HEK293T (cell line): Measurements from ENCODE around the gene ESR1.

Experiments
- ARNT ChIP-seq: fragments of 450-650 bp; IDR thresholded peaks from 2 replicates; pipeline ENCODE4 v1.6.1; 2017; ENCODE audit warnings: mild to moderate bottlenecking
- ELF4 ChIP-seq: fragments of 450-650 bp; IDR thresholded peaks from 2 replicates; pipeline ENCODE4 v1.6.1; 2017; ENCODE audit warnings: antibody characterized with exemption
- FOXA1 ChIP-seq: fragments of 450-650 bp; IDR thresholded peaks from 2 replicates; pipeline ENCODE4 v1.6.1; 2016; ENCODE audit warnings: mild to moderate bottlenecking
- NFRKB ChIP-seq: fragments of 450-650 bp; IDR thresholded peaks from 2 replicates; pipeline ENCODE4 v1.6.1; 2016; ENCODE audit warnings: mild to moderate bottlenecking, moderate library complexity
- SP1 ChIP-seq: fragments of 450-650 bp; IDR thresholded peaks from 2 replicates; pipeline ENCODE4 v1.6.1; 2017
- SUZ12 ChIP-seq: fragments of 450-650 bp; IDR thresholded peaks from 2 replicates; pipeline ENCODE4 v1.6.1; 2016; ENCODE audit warnings: mild to moderate bottlenecking
- ZNF384 ChIP-seq: fragments of 450-650 bp; IDR thresholded peaks from 2 replicates; pipeline ENCODE4 v1.6.1; 2016

GRCh38 chr6:152119831-152120230 is 312.3 kb downstream of the ESR1 start:
- TF ChIP-seq NFRKB (no peak), ZNF384 (no peak), ELF4 (no peak), ARNT (no peak), FOXA1 (no peak), SP1 (no peak), SUZ12 (no peak)
